ENCODE data around the gene CBY2.

CBY2 gene

GRCh38 chr13:45681113-45681512 lies 21.0 kb upstream of the CBY2 start:
- Histone ChIP-seq H3K9ac (ENCODE audit: low read length) (no peak overlapping the region), H3K4me1 (ENCODE audit: control insufficient read depth, insufficient read depth, low read length) (peaks cover 4% of the 10 kb centered on the region), H3K27me3 (replicated peaks; ENCODE audit: control insufficient read depth, insufficient read depth, low read length) (peaks cover 10% of the 10 kb centered on the region), H3K36me3 (ENCODE audit: control insufficient read depth, insufficient read depth, low read length, severe bottlenecking) (no peaks in the 10 kb centered on the region), H3K4me3 (ENCODE audit: low read length) (no peak overlapping the region), H3K9me3 (ENCODE audit: control insufficient read depth, low read length) (no peaks in the 10 kb centered on the region)
- no peak for DNase-seq (ENCODE audit: low read depth)

DNA sequence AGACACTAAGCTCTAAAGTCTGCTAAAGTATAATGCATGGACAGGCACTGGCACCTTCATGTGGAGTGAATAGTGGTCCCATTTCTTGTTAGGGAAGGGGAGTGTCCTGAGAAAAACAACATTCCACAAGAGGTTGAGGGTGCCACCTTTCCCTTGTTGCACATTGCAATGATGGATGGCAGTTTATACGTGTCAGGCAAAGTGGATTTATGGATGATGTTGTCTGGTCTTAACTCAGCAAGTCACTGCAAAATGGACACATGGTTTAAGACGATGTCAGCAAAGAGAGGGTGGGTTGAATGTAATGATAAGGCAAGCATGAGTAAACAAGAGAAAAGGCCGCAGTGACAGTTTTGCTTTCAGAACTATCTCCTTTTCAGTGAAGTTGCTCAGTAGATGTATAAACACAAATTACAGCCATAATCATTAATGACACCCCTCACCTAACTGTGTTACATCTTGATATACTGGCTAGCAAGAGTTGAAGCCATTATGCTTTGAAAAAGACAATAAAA lies 19.6 kb upstream of the CBY2 start:
- no peak overlapping the region for H3K4me3 ChIP-seq (ENCODE audit: low read length)
- H3K9ac ChIP-seq (ENCODE audit: low read length), result no peak overlapping the region
- H3K36me3 ChIP-seq (ENCODE audit: control insufficient read depth, insufficient read depth, low read length, severe bottlenecking), result no peaks in the 10 kb centered on the region
- H3K27me3 ChIP-seq (replicated peaks; ENCODE audit: control insufficient read depth, insufficient read depth, low read length), result peaks cover 17% of the 10 kb centered on the region
- no peak for DNase-seq (ENCODE audit: low read depth)
- H3K9me3 ChIP-seq (ENCODE audit: control insufficient read depth, low read length), result no peaks in the 10 kb centered on the region
- H3K4me1 ChIP-seq (ENCODE audit: control insufficient read depth, insufficient read depth, low read length), result no peaks in the 10 kb centered on the region

DNA sequence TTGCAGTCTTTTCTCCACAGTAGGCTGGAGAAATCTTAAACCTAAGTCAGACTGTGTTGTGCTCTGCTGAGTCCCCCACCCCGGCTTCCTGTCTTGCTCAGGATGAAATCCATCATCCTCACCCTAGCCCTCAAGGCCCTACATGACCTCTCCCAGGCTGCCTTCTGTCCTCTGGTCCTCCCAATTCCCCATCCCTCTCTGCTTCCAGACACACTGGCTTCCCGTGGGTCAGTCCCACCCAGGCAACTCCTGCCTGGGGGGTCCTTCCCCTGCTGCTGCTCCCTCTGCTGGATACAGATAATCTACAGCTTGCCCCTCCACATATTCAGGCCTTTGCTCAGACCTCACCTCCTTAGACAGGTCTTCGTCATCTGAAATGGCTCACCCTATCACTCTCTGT lies 18.4 kb upstream of the CBY2 start:
- no peaks in the 10 kb centered on the region for H3K36me3 ChIP-seq (ENCODE audit: control insufficient read depth, insufficient read depth, low read length, severe bottlenecking)
- H3K27me3 ChIP-seq (replicated peaks; ENCODE audit: control insufficient read depth, insufficient read depth, low read length), result peaks cover 27% of the 10 kb centered on the region
- H3K4me3 ChIP-seq (ENCODE audit: low read length), result no peak overlapping the region
- H3K9me3 ChIP-seq (ENCODE audit: control insufficient read depth, low read length), result no peaks in the 10 kb centered on the region
- no peak for DNase-seq (ENCODE audit: low read depth)
- H3K4me1 ChIP-seq (ENCODE audit: control insufficient read depth, insufficient read depth, low read length), result no peaks in the 10 kb centered on the region
- no peak overlapping the region for H3K9ac ChIP-seq (ENCODE audit: low read length)

GRCh38 chr13:45688577-45688976 lies 13.5 kb upstream of the CBY2 start:
- no peak for DNase-seq (ENCODE audit: low read depth)
- Histone ChIP-seq H3K4me3 (ENCODE audit: low read length) (no peak overlapping the region), H3K9ac (ENCODE audit: low read length) (no peak overlapping the region)

DNA sequence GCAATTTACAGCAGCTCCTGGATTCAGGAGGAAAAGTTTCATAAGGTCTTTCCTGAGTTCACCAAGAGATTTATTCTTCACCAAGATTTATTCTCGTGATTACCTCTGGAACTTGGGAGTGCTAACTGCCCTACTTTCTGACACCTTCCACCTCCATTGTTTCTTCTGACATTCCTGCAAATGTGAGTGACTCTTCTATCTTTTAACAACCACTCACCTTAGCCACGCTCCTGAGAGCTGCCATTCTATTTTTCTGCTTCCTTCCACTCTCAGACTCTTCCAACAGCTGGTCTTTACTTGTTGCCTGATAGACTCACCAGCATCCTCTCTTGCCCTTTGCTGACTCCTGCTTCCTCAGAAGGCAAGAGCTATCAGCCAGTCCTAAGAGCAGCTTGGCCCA lies 11.5 kb upstream of the CBY2 start:
- peaks cover 4% of the 10 kb centered on the region for H3K4me1 ChIP-seq (ENCODE audit: control insufficient read depth, insufficient read depth, low read length)
- DNase-seq (ENCODE audit: low read depth), result no peak
- H3K27me3 ChIP-seq (replicated peaks; ENCODE audit: control insufficient read depth, insufficient read depth, low read length), result peaks cover 57% of the 10 kb centered on the region
- H3K36me3 ChIP-seq (ENCODE audit: control insufficient read depth, insufficient read depth, low read length, severe bottlenecking), result no peaks in the 10 kb centered on the region
- no peak overlapping the region for H3K4me3 ChIP-seq (ENCODE audit: low read length)
- no peak overlapping the region for H3K9ac ChIP-seq (ENCODE audit: low read length)
- H3K9me3 ChIP-seq (ENCODE audit: control insufficient read depth, low read length), result peaks cover 13% of the 10 kb centered on the region

More at GRCh38 chr13:45688577-45688976, 13.5 kb upstream of the CBY2 start:
- peaks cover 59% of the 10 kb centered on the region for H3K27me3 ChIP-seq (replicated peaks; ENCODE audit: control insufficient read depth, insufficient read depth, low read length)
- H3K4me1 ChIP-seq (ENCODE audit: control insufficient read depth, insufficient read depth, low read length), result no peaks in the 10 kb centered on the region
- H3K9me3 ChIP-seq (ENCODE audit: control insufficient read depth, low read length), result peaks cover 13% of the 10 kb centered on the region
- H3K36me3 ChIP-seq (ENCODE audit: control insufficient read depth, insufficient read depth, low read length, severe bottlenecking), result no peaks in the 10 kb centered on the region

DNA sequence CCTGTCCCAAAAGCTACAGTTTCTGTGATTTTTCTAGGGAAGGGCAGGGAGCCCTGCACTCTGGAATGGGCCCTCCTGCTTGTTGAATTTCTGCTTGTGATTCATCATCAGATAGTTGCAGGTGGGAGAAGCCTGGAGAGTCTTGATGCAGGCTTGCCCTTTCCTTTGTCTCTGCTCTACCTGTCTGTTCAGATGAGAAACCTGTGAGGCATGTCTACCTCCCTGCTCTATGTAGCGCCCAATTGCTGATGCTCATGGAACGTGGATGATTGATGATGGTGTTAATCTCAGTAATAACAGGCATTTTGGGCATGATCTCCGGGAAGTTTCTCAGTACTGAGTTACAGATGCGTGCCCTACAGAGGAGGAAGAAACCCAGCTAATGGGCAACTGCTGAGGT lies 10.9 kb upstream of the CBY2 start:
- peaks cover 9% of the 10 kb centered on the region for H3K4me1 ChIP-seq (ENCODE audit: control insufficient read depth, insufficient read depth, low read length)
- no peaks in the 10 kb centered on the region for H3K36me3 ChIP-seq (ENCODE audit: control insufficient read depth, insufficient read depth, low read length, severe bottlenecking)
- no peak overlapping the region for H3K9ac ChIP-seq (ENCODE audit: low read length)
- H3K9me3 ChIP-seq (ENCODE audit: control insufficient read depth, low read length), result peaks cover 13% of the 10 kb centered on the region
- peaks cover 55% of the 10 kb centered on the region for H3K27me3 ChIP-seq (replicated peaks; ENCODE audit: control insufficient read depth, insufficient read depth, low read length)
- H3K4me3 ChIP-seq (ENCODE audit: low read length), result no peak overlapping the region
- DNase-seq (ENCODE audit: low read depth), result no peak

DNA sequence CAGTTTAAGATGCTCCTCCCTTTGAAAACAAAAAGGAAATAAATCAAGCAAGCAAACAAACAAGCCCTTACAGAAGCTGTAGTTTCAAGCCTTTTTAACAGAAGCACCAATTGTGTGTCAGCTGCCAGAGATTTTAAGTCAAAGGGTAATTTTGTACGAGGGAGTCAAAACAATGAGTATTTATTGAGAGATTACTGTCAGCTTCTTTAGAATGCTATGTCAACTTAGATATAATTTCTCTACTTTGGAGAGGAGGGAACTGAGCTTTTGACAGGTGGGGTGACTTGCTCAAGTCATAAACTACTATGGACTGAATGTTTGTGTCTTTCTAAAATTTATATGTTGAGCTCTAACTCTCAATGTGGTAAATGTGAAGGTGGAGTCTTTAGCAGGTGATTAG lies 10.5 kb upstream of the CBY2 start:
- H3K4me1 ChIP-seq (ENCODE audit: control insufficient read depth, insufficient read depth, low read length), result peaks cover 12% of the 10 kb centered on the region
- DNase-seq (ENCODE audit: low read depth), result no peak
- no peak overlapping the region for H3K4me3 ChIP-seq (ENCODE audit: low read length)
- H3K36me3 ChIP-seq (ENCODE audit: control insufficient read depth, insufficient read depth, low read length, severe bottlenecking), result no peaks in the 10 kb centered on the region
- peaks cover 54% of the 10 kb centered on the region for H3K27me3 ChIP-seq (replicated peaks; ENCODE audit: control insufficient read depth, insufficient read depth, low read length)
- H3K9ac ChIP-seq (ENCODE audit: low read length), result no peak overlapping the region
- peaks cover 13% of the 10 kb centered on the region for H3K9me3 ChIP-seq (ENCODE audit: control insufficient read depth, low read length)

DNA sequence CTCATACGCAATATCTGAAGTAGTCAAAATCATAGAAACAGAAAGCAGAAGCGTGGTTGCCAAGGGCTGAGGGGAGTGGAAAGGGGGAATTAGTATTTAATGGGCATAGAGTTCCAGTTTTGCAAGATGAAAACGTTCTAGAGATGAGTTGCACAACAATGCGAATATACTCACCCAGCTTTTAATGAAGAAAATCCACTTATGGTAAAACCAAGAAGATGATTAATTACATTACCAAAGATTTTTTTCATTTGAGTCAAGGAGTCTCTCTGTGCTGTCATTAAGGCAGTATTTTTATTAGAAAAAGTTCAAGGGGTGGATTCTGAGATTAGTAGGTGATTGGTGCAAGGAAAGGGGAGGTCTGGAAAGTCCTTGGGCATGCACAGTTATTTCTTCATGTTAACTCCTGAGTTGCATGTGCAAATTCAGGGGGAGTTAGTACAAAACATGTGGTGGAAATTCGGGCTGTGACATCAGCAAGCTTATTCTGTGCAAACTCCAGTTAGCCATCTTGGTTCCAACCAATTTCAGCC lies 6.9 kb upstream of the CBY2 start:
- DNase-seq (ENCODE audit: low read depth), result no peak
- Histone ChIP-seq H3K4me1 (ENCODE audit: control insufficient read depth, insufficient read depth, low read length) (peaks cover 14% of the 10 kb centered on the region), H3K4me3 (ENCODE audit: low read length) (no peak overlapping the region), H3K9ac (ENCODE audit: low read length) (no peak overlapping the region), H3K9me3 (ENCODE audit: control insufficient read depth, low read length) (peaks cover 13% of the 10 kb centered on the region), H3K27me3 (replicated peaks; ENCODE audit: control insufficient read depth, insufficient read depth, low read length) (peaks cover 25% of the 10 kb centered on the region), H3K36me3 (ENCODE audit: control insufficient read depth, insufficient read depth, low read length, severe bottlenecking) (no peaks in the 10 kb centered on the region)

DNA sequence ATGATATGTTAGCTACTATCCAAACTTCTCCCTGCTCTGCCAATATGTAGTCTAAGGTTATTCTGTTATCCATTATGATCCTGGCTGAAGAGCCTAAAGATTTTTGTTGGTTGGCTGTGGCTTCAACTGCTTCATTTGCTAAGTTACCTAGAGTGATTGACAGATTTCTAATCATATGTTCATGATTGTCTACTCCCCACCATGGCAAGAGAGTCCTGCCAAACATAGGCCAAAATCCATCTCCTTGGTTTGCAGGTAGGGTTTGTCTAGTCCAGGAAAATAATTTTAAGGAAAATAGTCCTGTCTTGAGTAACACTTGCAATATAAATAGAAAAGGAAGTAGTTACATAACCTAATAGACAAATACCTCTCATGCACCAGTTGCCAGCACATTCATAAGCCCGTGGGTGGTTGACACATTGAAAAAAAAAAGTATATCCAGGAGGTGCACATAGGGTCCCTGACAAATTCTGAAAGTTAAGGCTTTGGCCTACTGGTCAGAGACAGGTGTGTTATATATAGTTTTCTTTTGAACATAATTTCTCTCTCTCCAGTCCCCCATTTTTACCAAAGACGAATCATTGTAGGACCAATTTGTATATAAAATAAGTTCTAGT lies 5.4 kb upstream of the CBY2 start:
- Histone ChIP-seq H3K4me1 (ENCODE audit: control insufficient read depth, insufficient read depth, low read length) (peaks cover 21% of the 10 kb centered on the region), H3K27me3 (replicated peaks; ENCODE audit: control insufficient read depth, insufficient read depth, low read length) (peaks cover 22% of the 10 kb centered on the region), H3K9me3 (ENCODE audit: control insufficient read depth, low read length) (peaks cover 7% of the 10 kb centered on the region), H3K9ac (ENCODE audit: low read length) (no peak overlapping the region), H3K4me3 (ENCODE audit: low read length) (no peak overlapping the region), H3K36me3 (ENCODE audit: control insufficient read depth, insufficient read depth, low read length, severe bottlenecking) (no peaks in the 10 kb centered on the region)
- no peak for DNase-seq (ENCODE audit: low read depth)

DNA sequence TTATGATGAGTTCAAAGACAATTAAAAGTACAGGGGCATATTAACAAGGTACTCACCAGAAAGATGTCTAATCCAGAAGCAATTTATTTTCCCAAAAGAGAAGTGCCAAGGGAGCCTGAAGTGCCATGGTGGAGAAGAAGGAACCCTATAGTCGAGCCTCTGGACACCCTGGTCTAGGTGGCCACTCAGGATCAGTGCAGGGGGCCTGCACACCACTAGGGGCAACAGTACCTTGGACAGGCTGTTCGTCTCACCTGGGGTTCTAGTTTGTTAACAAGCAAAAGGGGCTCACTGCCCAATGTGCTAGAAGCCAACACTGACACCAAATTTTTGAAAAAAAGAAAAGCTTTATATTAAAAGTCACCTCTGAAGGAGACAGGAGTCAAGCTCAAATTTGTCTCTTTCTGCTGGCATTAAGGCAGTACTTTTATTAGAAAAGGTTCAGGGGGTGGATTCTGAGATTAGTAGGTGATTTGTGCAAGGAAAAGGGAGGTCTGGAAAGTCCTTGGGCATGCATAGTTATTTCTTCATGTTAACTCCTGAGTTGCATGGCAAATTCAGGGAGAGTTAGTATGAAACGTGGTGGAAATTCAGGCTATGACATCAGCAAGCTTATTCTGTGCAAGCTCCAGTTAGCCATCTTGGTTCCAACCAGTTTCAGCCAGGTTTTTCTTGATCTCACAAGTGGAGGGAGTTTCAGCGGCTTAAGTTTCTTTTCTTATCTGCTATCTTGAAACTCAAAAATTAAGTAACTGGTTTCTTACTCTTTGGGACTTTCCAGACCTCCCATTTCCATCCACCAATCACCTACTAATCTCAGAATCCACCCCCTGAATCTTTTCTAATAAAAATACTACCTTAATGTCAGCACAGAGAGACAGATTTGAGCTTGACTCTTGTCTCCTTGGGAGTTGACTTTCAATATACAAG lies 884 bp upstream of the CBY2 start:
- Histone ChIP-seq H3K9me3 (ENCODE audit: control insufficient read depth, low read length) (no peaks in the 10 kb centered on the region), H3K27me3 (replicated peaks; ENCODE audit: control insufficient read depth, insufficient read depth, low read length) (peaks cover 52% of the 10 kb centered on the region), H3K9ac (ENCODE audit: low read length) (no peak overlapping the region), H3K4me3 (ENCODE audit: low read length) (no peak overlapping the region), H3K4me1 (ENCODE audit: control insufficient read depth, insufficient read depth, low read length) (peaks cover 12% of the 10 kb centered on the region), H3K36me3 (ENCODE audit: control insufficient read depth, insufficient read depth, low read length, severe bottlenecking) (no peaks in the 10 kb centered on the region)
- DNase-seq (ENCODE audit: low read depth), result no peak

DNA sequence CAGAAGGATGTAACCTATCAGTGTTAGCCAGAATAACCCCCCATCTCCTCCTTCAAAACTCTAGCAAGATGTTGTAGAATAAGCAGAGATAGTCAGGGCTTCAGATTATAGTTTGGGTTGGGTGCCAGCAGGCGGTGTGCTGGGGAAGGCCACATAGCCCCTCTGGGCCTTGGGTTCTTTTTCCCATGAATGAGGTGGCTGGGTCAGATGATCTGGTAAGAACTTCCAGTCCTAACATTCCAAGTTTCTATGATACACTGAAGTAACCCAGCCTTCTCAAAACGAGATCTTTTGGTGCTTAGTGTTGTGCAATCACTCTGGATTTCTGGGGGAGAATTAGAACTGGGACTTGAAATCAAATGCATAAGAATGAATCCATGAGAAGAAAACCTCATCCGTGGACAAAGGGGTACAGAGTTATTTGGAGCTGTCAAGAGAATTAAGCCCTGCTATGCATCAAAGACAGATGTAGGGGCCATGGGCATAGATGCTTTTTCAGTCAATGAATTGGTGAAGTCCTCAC lies 810 bp downstream of the CBY2 start:
- no peak for DNase-seq (ENCODE audit: low read depth)
- peaks cover 7% of the 10 kb centered on the region for H3K4me1 ChIP-seq (ENCODE audit: control insufficient read depth, insufficient read depth, low read length)
- H3K9ac ChIP-seq (ENCODE audit: low read length), result no peak overlapping the region
- peaks cover 60% of the 10 kb centered on the region for H3K27me3 ChIP-seq (replicated peaks; ENCODE audit: control insufficient read depth, insufficient read depth, low read length)
- no peaks in the 10 kb centered on the region for H3K36me3 ChIP-seq (ENCODE audit: control insufficient read depth, insufficient read depth, low read length, severe bottlenecking)
- H3K4me3 ChIP-seq (ENCODE audit: low read length), result no peak overlapping the region
- no peaks in the 10 kb centered on the region for H3K9me3 ChIP-seq (ENCODE audit: control insufficient read depth, low read length)
